ENCODE measurements around the gene TCTA.
"Not testable (repeated sequence)": the region's sequence is repeated elsewhere in the genome, so short reads cannot be mapped to it uniquely, and the experiment has no call there.

Gene TCTA

GRCh38 chr3:49391310-49391709, 20.9 kb upstream of the TCTA start:
- not testable (repeated sequence) for H3K27me3 Mint-ChIP-seq; H3K4me3 Mint-ChIP-seq; H3K9me3 Mint-ChIP-seq; ATAC-seq (replicated peaks); DNase-seq; H3K27ac Mint-ChIP-seq
- Mint-ChIP-seq H3K36me3 (ENCODE audit: insufficient read depth) (peaks cover 67% of the 10 kb centered on the region), H3K4me1 (ENCODE audit: low read depth in 2 of 2) (peaks cover 47 to 57% of the 10 kb centered on the region in 2 donors)

- ATAC-seq (replicated peaks) (peak; percentile 58), DNase-seq (no peak)
- H3K4me3 Mint-ChIP-seq = peak overlapping the region; percentile 2 to 28
Measured at GRCh38 chr3:49397470-49397869, 14.8 kb upstream of the TCTA start.

GRCh38 chr3:49399461-49399860, 12.8 kb upstream of the TCTA start:
- peaks cover 71% of the 10 kb centered on the region for H3K36me3 Mint-ChIP-seq (ENCODE audit: insufficient read depth)
- H3K27ac Mint-ChIP-seq = peak overlapping the region; percentile 64 to 87
- H3K27me3 Mint-ChIP-seq = no peaks in the 10 kb centered on the region
- no peak for DNase-seq
- peak overlapping the region; percentile 7 to 35 for H3K4me3 Mint-ChIP-seq
- peaks cover 43 to 58% of the 10 kb centered on the region in 2 donors for H3K4me1 Mint-ChIP-seq (ENCODE audit: low read depth in 2 of 2)
- ATAC-seq (replicated peaks) = no peak
- no peaks in the 10 kb centered on the region for H3K9me3 Mint-ChIP-seq

More at GRCh38 chr3:49397470-49397869, 14.8 kb upstream of the TCTA start:
- Mint-ChIP-seq H3K4me1 (ENCODE audit: low read depth in 2 of 2) (peaks cover 53 to 75% of the 10 kb centered on the region in 2 donors), H3K27ac (peak overlapping the region; percentile 82 to 87), H3K27me3 (no peaks in the 10 kb centered on the region), H3K36me3 (ENCODE audit: insufficient read depth) (peaks cover 77% of the 10 kb centered on the region), H3K9me3 (no peaks in the 10 kb centered on the region)

- H3K4me1 Mint-ChIP-seq (ENCODE audit: low read depth in 2 of 2) = peaks cover 38 to 54% of the 10 kb centered on the region in 2 donors
- H3K27me3 Mint-ChIP-seq = no peaks in the 10 kb centered on the region
- peaks cover 64% of the 10 kb centered on the region for H3K36me3 Mint-ChIP-seq (ENCODE audit: insufficient read depth)
- no peaks in the 10 kb centered on the region for H3K9me3 Mint-ChIP-seq
- peak overlapping the region in 1 of 2 donors; percentile 15 for H3K4me3 Mint-ChIP-seq
- no peak for DNase-seq
- ATAC-seq (replicated peaks) = no peak
- no peak overlapping the region for H3K27ac Mint-ChIP-seq
Measured at GRCh38 chr3:49401766-49402165, 10.5 kb upstream of the TCTA start.

GRCh38 chr3:49403891-49404290, 8.3 kb upstream of the TCTA start:
- Mint-ChIP-seq H3K9me3 (no peaks in the 10 kb centered on the region), H3K36me3 (ENCODE audit: insufficient read depth) (peaks cover 51% of the 10 kb centered on the region), H3K4me1 (ENCODE audit: low read depth in 2 of 2) (peaks cover 37 to 55% of the 10 kb centered on the region in 2 donors), H3K27ac (peak overlapping the region in 1 of 2 donors; percentile 35), H3K4me3 (no peak overlapping the region), H3K27me3 (no peaks in the 10 kb centered on the region)
- DNase-seq (no peak), ATAC-seq (replicated peaks) (no peak)

- peaks cover 41% of the 10 kb centered on the region for H3K36me3 Mint-ChIP-seq (ENCODE audit: insufficient read depth)
- not testable (repeated sequence) for DNase-seq; ATAC-seq (replicated peaks); H3K27me3 Mint-ChIP-seq; H3K9me3 Mint-ChIP-seq
- peaks cover 40 to 54% of the 10 kb centered on the region in 2 donors for H3K4me1 Mint-ChIP-seq (ENCODE audit: low read depth in 2 of 2)
- H3K4me3 Mint-ChIP-seq = peak overlapping the region in 1 of 2 donors; percentile 39
- peak overlapping the region; percentile 11 to 70 for H3K27ac Mint-ChIP-seq
Measured at GRCh38 chr3:49405570-49405969, 6.7 kb upstream of the TCTA start.

GRCh38 chr3:49406571-49407565, 5.4 kb upstream of the TCTA start:
- no peak for ATAC-seq (replicated peaks)
- Mint-ChIP-seq H3K4me1 (ENCODE audit: low read depth in 2 of 2) (peaks cover 37 to 52% of the 10 kb centered on the region in 2 donors), H3K4me3 (peak overlapping the region; percentile 39 to 53), H3K9me3 (no peaks in the 10 kb centered on the region), H3K27ac (peak overlapping the region; percentile 11 to 70), H3K36me3 (ENCODE audit: insufficient read depth) (peaks cover 36% of the 10 kb centered on the region), H3K27me3 (no peaks in the 10 kb centered on the region)
- no peak for DNase-seq

- H3K27me3 Mint-ChIP-seq = no peaks in the 10 kb centered on the region
Measured at GRCh38 chr3:49410066-49410845, 2.0 kb upstream of the TCTA start.

GRCh38 chr3:49410846-49411534, 1.2 kb upstream of the TCTA start:
- Mint-ChIP-seq H3K36me3 (ENCODE audit: insufficient read depth) (peaks cover 43% of the 10 kb centered on the region), H3K9me3 (no peaks in the 10 kb centered on the region), H3K27ac (peak overlapping the region; percentile 70 to 88), H3K4me3 (peak overlapping the region; percentile 91 to 92), H3K4me1 (ENCODE audit: low read depth in 2 of 2) (peaks cover 56 to 66% of the 10 kb centered on the region in 2 donors), H3K27me3 (no peaks in the 10 kb centered on the region)
- no peak for ATAC-seq (replicated peaks)
- DNase-seq = no peak

More at GRCh38 chr3:49410066-49410845, 2.0 kb upstream of the TCTA start:
- DNase-seq = no peak
- Mint-ChIP-seq H3K36me3 (ENCODE audit: insufficient read depth) (peaks cover 41% of the 10 kb centered on the region), H3K27ac (peak overlapping the region; percentile 70 to 88), H3K4me3 (peak overlapping the region; percentile 91 to 92), H3K4me1 (ENCODE audit: low read depth in 2 of 2) (peaks cover 57 to 67% of the 10 kb centered on the region in 2 donors), H3K9me3 (no peaks in the 10 kb centered on the region)
- ATAC-seq (replicated peaks) = no peak

GRCh38 chr3:49411535-49411967, 672 bp upstream of the TCTA start:
- Mint-ChIP-seq H3K4me1 (ENCODE audit: low read depth in 2 of 2) (peaks cover 56 to 66% of the 10 kb centered on the region in 2 donors), H3K27ac (peak overlapping the region; percentile 96 to 98), H3K27me3 (no peaks in the 10 kb centered on the region), H3K4me3 (peak overlapping the region; percentile 91 to 92), H3K9me3 (no peaks in the 10 kb centered on the region), H3K36me3 (ENCODE audit: insufficient read depth) (peaks cover 46% of the 10 kb centered on the region)
- DNase-seq (peak; percentile 40 to 47 (median 46)), ATAC-seq (replicated peaks) (peak; percentile 20)

GRCh38 chr3:49412632-49413337, 562 bp downstream of the TCTA start:
- H3K27me3 Mint-ChIP-seq = no peaks in the 10 kb centered on the region
- H3K9me3 Mint-ChIP-seq = no peaks in the 10 kb centered on the region
- peaks cover 46% of the 10 kb centered on the region for H3K36me3 Mint-ChIP-seq (ENCODE audit: insufficient read depth)
- ATAC-seq (replicated peaks) (no peak), DNase-seq (no peak)
- peaks cover 60 to 64% of the 10 kb centered on the region in 2 donors for H3K4me1 Mint-ChIP-seq (ENCODE audit: low read depth in 2 of 2)
- H3K27ac Mint-ChIP-seq = peak overlapping the region; percentile 96 to 98
- peak overlapping the region; percentile 91 to 92 for H3K4me3 Mint-ChIP-seq

- Mint-ChIP-seq H3K27me3 (no peaks in the 10 kb centered on the region), H3K4me3 (peak overlapping the region; percentile 91 to 92), H3K9me3 (no peaks in the 10 kb centered on the region), H3K27ac (peak overlapping the region; percentile 44 to 98), H3K36me3 (ENCODE audit: insufficient read depth) (peaks cover 46% of the 10 kb centered on the region), H3K4me1 (ENCODE audit: low read depth in 2 of 2) (peaks cover 60 to 63% of the 10 kb centered on the region in 2 donors)
- DNase-seq = no peak
- ATAC-seq (replicated peaks) = no peak
Measured at GRCh38 chr3:49413338-49413734, 1.1 kb downstream of the TCTA start.

Data from effector memory CD8-positive, alpha-beta T cell (primary cell).